Neuronal stem cell (in vitro differentiated cells): ENCODE measurements around the gene EXOC5.

Source experiments
- DNase-seq: peaks from one replicate; pipeline ENCODE4 v3.0.0-alpha.2; 2013; ENCODE audit warnings: low spot score
- H2AFZ ChIP-seq: one replicate; pipeline ENCODE4 v1.6.1; 2013; ENCODE audit warnings: mild to moderate bottlenecking, low read length, inconsistent platforms
- H2AK5ac ChIP-seq: 2 replicates; pipeline ENCODE4 v1.6.1; 2013; ENCODE audit warnings: low read depth, mild to moderate bottlenecking, inconsistent platforms, low read length, moderate library complexity, mixed read lengths
- H2BK120ac ChIP-seq: 2 replicates; pipeline ENCODE4 v1.6.1; 2013; ENCODE audit warnings: low read depth, mild to moderate bottlenecking, inconsistent platforms, low read length, moderate library complexity, mixed read lengths
- H2BK12ac ChIP-seq: one replicate; pipeline ENCODE4 v1.6.1; 2013; ENCODE audit warnings: low read length, inconsistent platforms
- H2BK15ac ChIP-seq: 2 replicates; pipeline ENCODE4 v1.6.1; 2013; ENCODE audit warnings: mild to moderate bottlenecking, low read length, inconsistent platforms, mixed read lengths
- H2BK5ac ChIP-seq: one replicate; pipeline ENCODE4 v1.6.1; 2013; ENCODE audit warnings: inconsistent platforms, mild to moderate bottlenecking, low read length, moderate library complexity
- H3K14ac ChIP-seq: one replicate; pipeline ENCODE4 v1.6.1; 2013; ENCODE audit warnings: low read length, inconsistent platforms
- H3K18ac ChIP-seq: 2 replicates; pipeline ENCODE4 v1.6.1; 2013; ENCODE audit warnings: low read length, inconsistent platforms
- H3K23ac ChIP-seq: 2 replicates; pipeline ENCODE4 v1.6.1; 2013; ENCODE audit warnings: low read depth, mild to moderate bottlenecking, mixed read lengths, low read length, inconsistent platforms; ENCODE audit not compliant: poor library complexity
- H3K27ac ChIP-seq: replicated peaks from 3 replicates; pipeline ENCODE4 v1.5.1; 2013; ENCODE audit warnings: low read length, inconsistent platforms
- H3K27me3 ChIP-seq, 3 experiments: 2 replicates each; pipeline ENCODE4 v1.6.1; 2013; ENCODE audit warnings: low read length in 3 of 3, mild to moderate bottlenecking in 2 of 3, inconsistent platforms in 1 of 3, low read depth in 1 of 3, mixed read lengths in 1 of 3, moderate library complexity in 1 of 3; ENCODE audit not compliant: control insufficient read depth in 3 of 3, insufficient read depth in 3 of 3
- H3K36me3 ChIP-seq, 2 donors: replicated peaks in 1 of 2; 2 replicates each; pipeline ENCODE4 v1.6.1; 2013; ENCODE audit warnings: low read length in 2 of 2; ENCODE audit not compliant: control insufficient read depth in 2 of 2, insufficient read depth in 2 of 2
- H3K4ac ChIP-seq: 2 replicates; pipeline ENCODE4 v1.6.1; 2013; ENCODE audit warnings: inconsistent platforms, mild to moderate bottlenecking, low read length, moderate library complexity
- H3K4me1 ChIP-seq, 2 donors: 1 replicate in 1 of 2; 2 replicates in 1 of 2; pipeline ENCODE4 v1.6.1; 2013; ENCODE audit warnings: low read length in 2 of 2, low read depth in 1 of 2; ENCODE audit not compliant: control insufficient read depth in 2 of 2, insufficient read depth in 1 of 2
- H3K4me2 ChIP-seq: one replicate; pipeline ENCODE4 v1.6.1; 2013; ENCODE audit warnings: mild to moderate bottlenecking, low read length, inconsistent platforms; ENCODE audit not compliant: insufficient read depth, poor library complexity, severe bottlenecking
- H3K4me3 ChIP-seq, 2 donors: 2 replicates each; pipeline ENCODE4 v1.5.1; 2013; ENCODE audit warnings: low read length in 2 of 2, mild to moderate bottlenecking in 2 of 2, inconsistent platforms in 1 of 2, moderate library complexity in 1 of 2
- H3K79me1 ChIP-seq: one replicate; pipeline ENCODE4 v1.6.1; 2013; ENCODE audit warnings: low read depth, mild to moderate bottlenecking, inconsistent platforms, low read length, moderate library complexity
- H3K9ac ChIP-seq: one replicate; pipeline ENCODE4 v1.6.1; 2013; ENCODE audit warnings: mild to moderate bottlenecking, low read depth, low read length, inconsistent platforms; ENCODE audit not compliant: poor library complexity
- H3K9me3 ChIP-seq, 2 donors: replicated peaks in 1 of 2; 2 replicates each; pipeline versions ENCODE3 to v1.6.1; 2013; ENCODE audit warnings: low read length in 2 of 2, mild to moderate bottlenecking in 2 of 2, inconsistent platforms in 1 of 2, low read depth in 1 of 2, mixed read lengths in 1 of 2, moderate library complexity in 1 of 2; ENCODE audit not compliant: control insufficient read depth in 2 of 2, insufficient read depth in 1 of 2
- H4K8ac ChIP-seq: one replicate; pipeline ENCODE4 v1.6.1; 2013; ENCODE audit warnings: low read depth, mild to moderate bottlenecking, inconsistent platforms, low read length, moderate library complexity
- H4K91ac ChIP-seq: one replicate; pipeline ENCODE4 v1.6.1; 2013; ENCODE audit warnings: low read length, low read depth, mild to moderate bottlenecking, inconsistent platforms; ENCODE audit not compliant: poor library complexity
- WGBS, 2 donors: extraction: QIAGEN DNeasy Blood & Tissue Kit; methylation state at CpG; one replicate each; pipeline ENCODE4 v1.1.7; 2013; ENCODE audit warnings: missing lambda C conversion rate in 2 of 2, mixed read lengths in 1 of 2; ENCODE audit not compliant: insufficient read length in 2 of 2, insufficient replicate concordance in 1 of 2; ENCODE audit errors: extremely low coverage in 2 of 2; 5-methylcytosine and 5-hydroxymethylcytosine counted together

EXOC5 gene

DNA sequence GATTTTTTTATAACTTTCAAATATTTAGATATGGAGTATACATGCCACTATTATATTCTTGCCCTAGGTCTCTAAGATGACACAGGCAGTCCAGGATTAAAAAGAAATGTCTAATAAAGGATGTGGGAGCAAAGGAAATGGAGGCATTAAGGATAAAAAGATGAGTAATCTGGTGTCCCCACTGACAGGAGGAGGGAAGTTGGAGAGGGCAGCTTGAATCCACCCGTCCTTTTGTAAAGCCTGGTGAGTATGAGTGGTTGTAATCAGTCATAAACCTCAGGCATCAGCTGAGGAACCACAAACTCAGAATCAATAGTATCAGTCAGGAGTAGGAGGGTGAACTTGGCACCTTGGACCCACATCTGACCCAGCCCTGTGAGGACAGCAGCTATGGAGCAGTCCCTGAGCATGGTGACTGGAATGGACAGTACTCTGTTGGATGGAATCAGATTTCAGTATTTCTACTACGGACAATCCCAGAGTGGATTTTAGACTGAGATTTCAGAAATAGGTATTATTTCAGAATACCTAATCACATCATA, 100.5 kb downstream of the EXOC5 start:
- peaks cover 0 to 22% (median 0%) of the 10 kb centered on the region in 3 experiments for H3K27me3 ChIP-seq
- no peak overlapping the region for H2BK5ac ChIP-seq
- H3K4me3 ChIP-seq: no peak overlapping the region
- H3K18ac ChIP-seq: peak overlapping the region; percentile 51
- no peak overlapping the region for H4K91ac ChIP-seq
- no peak overlapping the region for H3K4ac ChIP-seq
- H3K36me3 ChIP-seq: no peaks in the 10 kb centered on the region
- H3K9ac ChIP-seq: no peak overlapping the region
- no peak for DNase-seq
- H2AFZ ChIP-seq: no peak overlapping the region
- no CpG with 5 or more reads among the region's 2 CpGs for WGBS, 2 donors
- H2BK15ac ChIP-seq: no peak overlapping the region
- no peak overlapping the region for H3K23ac ChIP-seq
- peaks cover 0 to 4% of the 10 kb centered on the region in 2 donors for H3K4me1 ChIP-seq
- H3K14ac ChIP-seq: no peak overlapping the region
- H3K79me1 ChIP-seq: no peaks in the 10 kb centered on the region
- H4K8ac ChIP-seq: no peak overlapping the region
- no peak overlapping the region for H3K27ac ChIP-seq
- H2AK5ac ChIP-seq: no peak overlapping the region
- no peak overlapping the region for H2BK120ac ChIP-seq
- H2BK12ac ChIP-seq: no peak overlapping the region
- no peak overlapping the region for H3K4me2 ChIP-seq
- no peaks in the 10 kb centered on the region for H3K9me3 ChIP-seq

DNA sequence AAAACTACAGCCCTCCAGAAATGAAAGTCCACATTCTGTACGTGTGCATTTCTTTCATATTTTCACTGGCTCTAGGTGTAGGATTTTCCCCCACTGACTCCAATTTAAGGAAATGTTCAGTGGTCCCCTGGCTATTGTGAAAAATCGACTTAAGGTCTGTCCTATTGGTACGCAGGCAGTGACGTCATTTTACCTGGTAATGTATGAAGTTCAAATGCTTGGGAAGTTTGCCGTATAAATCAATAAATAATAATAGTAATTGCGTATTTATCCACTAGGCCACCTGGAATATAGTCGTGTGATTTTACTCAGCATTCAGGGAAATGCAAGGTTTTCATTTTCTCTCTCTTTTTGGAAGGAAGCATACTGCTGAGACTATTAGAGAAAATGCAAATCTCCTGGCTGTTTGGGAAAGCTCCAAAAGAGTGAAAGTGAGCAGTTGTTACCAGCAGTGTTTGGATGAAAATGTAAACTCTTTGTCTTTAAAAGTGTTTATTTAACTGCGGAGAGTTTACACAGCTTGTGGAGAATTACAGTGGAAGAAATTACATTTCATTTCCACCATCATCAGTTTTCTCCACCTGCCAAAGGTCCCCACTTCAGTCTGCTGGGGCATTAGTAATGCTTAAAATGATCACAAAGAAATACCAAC, 107.0 kb downstream of the EXOC5 start:
- Histone ChIP-seq H3K14ac (no peak overlapping the region), H3K9ac (no peak overlapping the region), H3K23ac (no peak overlapping the region), H2BK15ac (no peak overlapping the region), H3K27me3 (peaks cover 0 to 28% (median 0%) of the 10 kb centered on the region in 3 experiments), H3K4me2 (no peak overlapping the region), H3K4ac (no peak overlapping the region), H2BK12ac (no peak overlapping the region), H3K9me3 (no peaks in the 10 kb centered on the region), H3K79me1 (no peaks in the 10 kb centered on the region), H3K27ac (no peak overlapping the region), H3K18ac (no peak overlapping the region), H2BK120ac (no peak overlapping the region), H3K4me1 (peaks cover 0 to 1% of the 10 kb centered on the region in 2 donors), H4K8ac (no peak overlapping the region), H2AFZ (no peak overlapping the region), H2AK5ac (no peak overlapping the region), H3K36me3 (no peaks in the 10 kb centered on the region), H2BK5ac (no peak overlapping the region), H3K4me3 (no peak overlapping the region), H4K91ac (no peak overlapping the region)
- WGBS, 2 donors: no CpG with 5 or more reads among the region's 8 CpGs
- DNase-seq: no peak

DNA sequence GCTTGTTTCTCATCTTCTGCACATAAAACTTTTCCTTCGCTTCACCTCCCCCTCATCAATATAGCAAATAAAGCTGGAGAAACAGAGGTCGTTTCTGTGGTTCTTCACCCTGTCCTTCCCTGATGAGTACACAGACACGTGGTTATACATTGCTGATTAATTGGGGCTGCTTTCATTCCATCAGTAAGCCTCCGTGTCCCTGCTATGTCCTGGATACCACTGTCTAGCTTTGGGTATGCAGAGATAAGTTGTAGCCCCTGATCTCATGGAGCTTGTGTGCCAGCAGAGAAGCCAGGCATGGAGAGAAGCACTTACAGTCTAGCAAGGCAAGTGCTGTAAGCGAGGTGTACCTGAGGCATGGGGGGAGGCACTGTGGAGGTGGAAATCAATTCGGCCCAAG, 108.4 kb downstream of the EXOC5 start:
- WGBS, 2 donors: no CpG with 5 or more reads among the region's 6 CpGs
- no peak overlapping the region for H3K4me2 ChIP-seq
- no peak overlapping the region for H2BK12ac ChIP-seq
- peaks cover 0 to 27% (median 0%) of the 10 kb centered on the region in 3 experiments for H3K27me3 ChIP-seq
- no peak overlapping the region for H3K27ac ChIP-seq
- no peak overlapping the region for H2AFZ ChIP-seq
- no peak overlapping the region for H2AK5ac ChIP-seq
- H4K91ac ChIP-seq: no peak overlapping the region
- H3K79me1 ChIP-seq: no peaks in the 10 kb centered on the region
- no peak overlapping the region for H3K14ac ChIP-seq
- DNase-seq: no peak
- H2BK5ac ChIP-seq: no peak overlapping the region
- H3K4me3 ChIP-seq: no peak overlapping the region
- H2BK120ac ChIP-seq: no peak overlapping the region
- no peaks in the 10 kb centered on the region for H3K36me3 ChIP-seq
- no peak overlapping the region for H3K18ac ChIP-seq
- H2BK15ac ChIP-seq: no peak overlapping the region
- H3K9ac ChIP-seq: no peak overlapping the region
- H3K4ac ChIP-seq: no peak overlapping the region
- no peak overlapping the region for H4K8ac ChIP-seq
- no peaks in the 10 kb centered on the region for H3K9me3 ChIP-seq
- peaks cover 0 to 1% of the 10 kb centered on the region in 2 donors for H3K4me1 ChIP-seq
- H3K23ac ChIP-seq: no peak overlapping the region

DNA sequence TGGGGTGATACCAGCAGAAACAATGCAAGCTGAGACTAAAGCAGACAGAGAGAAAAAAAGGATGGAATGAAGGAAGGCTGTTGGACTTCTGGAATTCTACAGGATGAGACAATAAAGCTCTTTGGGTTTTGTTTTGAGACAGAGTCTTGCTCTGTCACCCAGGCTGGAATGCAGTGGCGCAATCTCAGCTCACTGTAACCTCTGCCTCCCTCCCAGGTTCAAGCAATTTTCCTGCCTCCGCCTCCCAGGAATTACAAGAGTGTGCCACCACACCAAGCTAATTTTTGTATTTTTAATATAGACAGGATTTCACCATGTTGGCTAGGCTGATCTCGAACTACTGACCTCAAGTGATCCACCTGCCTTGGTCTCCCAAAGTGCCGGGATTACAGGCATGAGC, 115.4 kb downstream of the EXOC5 start:
- Histone ChIP-seq H2BK120ac (no peak overlapping the region), H3K18ac (no peak overlapping the region), H3K4ac (no peak overlapping the region), H3K9me3 (no peaks in the 10 kb centered on the region), H2AK5ac (no peak overlapping the region), H3K79me1 (no peaks in the 10 kb centered on the region), H3K9ac (no peak overlapping the region), H4K91ac (no peak overlapping the region), H3K27ac (no peak overlapping the region), H3K36me3 (no peaks in the 10 kb centered on the region), H3K27me3 (peaks cover 0 to 7% (median 0%) of the 10 kb centered on the region in 3 experiments), H2AFZ (no peak overlapping the region), H2BK15ac (no peak overlapping the region), H2BK5ac (no peak overlapping the region), H3K4me2 (no peak overlapping the region), H3K4me1 (no peaks in the 10 kb centered on the region), H4K8ac (no peak overlapping the region), H3K4me3 (no peak overlapping the region), H3K14ac (no peak overlapping the region), H2BK12ac (no peak overlapping the region), H3K23ac (no peak overlapping the region)
- no peak for DNase-seq
- WGBS, 2 donors: no CpG with 5 or more reads among the region's 4 CpGs
